CD4-positive, CD25-positive, alpha-beta regulatory T cell (primary cell): Measurements from ENCODE around the gene STAB2. TPM values are rescaled to one million over a fixed set of nuclear protein-coding genes. Genes with fewer than 3 reads are reported as not detected.

Source experiments
- polyA plus RNA-seq, 4 donors: library from polyadenylated mRNA; unstranded; fragments of 300-500 nt; fragmentation: Illumina TruSeq; gene quantifications; one replicate each; pipeline ENCODE4 v1.2.3, GENCODE V29; 2021
- total RNA-seq: library from RNA; stranded (reverse); gene quantifications from one replicate; pipeline ENCODE4 v1.2.3, GENCODE V29; 2022

Gene STAB2
- total and polyA plus RNA-seq, 5 donors from 2014 or later, result not detected

Other genes with a start within 250 kb of the STAB2 start
- 8.3 TPM for gene C12orf42, start 91.3 kb upstream of the STAB2 start, total RNA-seq
- 1 to 10 TPM; 3.8 to 10.0 (median 7.2) TPM for gene C12orf42, start 91.3 kb upstream of the STAB2 start, polyA plus RNA-seq